ENCODE measurements around the gene MALRD1. TPM values are rescaled to one million over a fixed set of nuclear protein-coding genes. Genes with fewer than 3 reads are reported as not detected.

The MALRD1 gene
- total and polyA plus RNA-seq, 2 of the 8 experiments (the other 6 are each of a cell fraction or from before 2014, with no cell fraction given) = 0.32 to 0.35 TPM

- peak in 1 of 2 experiments; percentile 74; a peak in 1 of 4 replicates for TF ChIP-seq HDAC2 (IDR thresholded peaks at IDR 0.05; ENCODE audit: borderline replicate concordance in 1 of 2, low read depth in 2 of 2, low read length in 2 of 2)
- TF ChIP-seq TBP (IDR thresholded peaks at IDR 0.05; ENCODE audit: low read depth, low read length) = no peak
- TF ChIP-seq TAF7 (optimal IDR thresholded peaks at IDR 0.05; ENCODE audit: borderline replicate concordance, low read depth, low read length) = no peak
- TF ChIP-seq NRF1 (IDR thresholded peaks at IDR 0.05; ENCODE audit: low read depth, low read length) = no peak
- peak in 1 of 2 experiments; percentile 76; a peak in 1 of 3 replicates for TF ChIP-seq EP300 (IDR thresholded peaks at IDR 0.05; ENCODE audit: borderline replicate concordance in 1 of 2, low read depth in 2 of 2, low read length in 2 of 2)
- no peak for TF ChIP-seq SP2 (IDR thresholded peaks at IDR 0.05; ENCODE audit: low read length)
- TF ChIP-seq KDM5A (IDR thresholded peaks at IDR 0.05; ENCODE audit: low read length) = no peak
- no peak for TF ChIP-seq MAX (IDR thresholded peaks at IDR 0.05)
- no peak for TF ChIP-seq KDM4A (IDR thresholded peaks at IDR 0.05; ENCODE audit: low read depth, low read length, severe bottlenecking)
- peak; percentile 53; the same call in 1 of the 2 replicates for TF ChIP-seq TEAD4 (IDR thresholded peaks at IDR 0.05; ENCODE audit: low read depth, low read length)
- TF ChIP-seq NANOG (IDR thresholded peaks at IDR 0.05; ENCODE audit: insufficient read depth, low read depth, low read length, poor library complexity, severe bottlenecking) = peak; percentile 92
- TF ChIP-seq BRCA1 (IDR thresholded peaks at IDR 0.05; ENCODE audit: low read depth, low read length) = no peak
Measured at GRCh38 chr10:19119191-19119590, 70.6 kb downstream of the MALRD1 start (continued).
